BE2C (cell line): ENCODE data around the gene ACSL6.

Experiments used
- DNase-seq: peaks from one replicate; pipeline ENCODE4 v3.0.0-alpha.2; 2020
- H3K27me3 ChIP-seq: fragments of 250-450 bp; sonication (Bioruptor Pico); 2 replicates; pipeline ENCODE4 v1.5.1; 2020; ENCODE audit warnings: mild to moderate bottlenecking
- H3K36me3 ChIP-seq: fragments of 250-450 bp; sonication (Bioruptor Pico); 2 replicates; pipeline ENCODE4 v1.5.1; 2020; ENCODE audit warnings: mild to moderate bottlenecking
- H3K4me1 ChIP-seq: fragments of 250-450 bp; sonication (Bioruptor Pico); 2 replicates; pipeline ENCODE4 v1.5.1; 2020
- H3K4me3 ChIP-seq: 2 replicates; pipeline ENCODE4 v1.5.1; 2011; ENCODE audit warnings: low read depth, low read length
- H3K9me3 ChIP-seq: fragments of 250-450 bp; sonication (Bioruptor Pico); 2 replicates; pipeline ENCODE4 v1.5.1; 2020
- CTCF ChIP-seq: IDR thresholded peaks from 2 replicates; pipeline ENCODE4 v1.5.1; 2012; ENCODE audit warnings: mild to moderate bottlenecking, low read depth, low read length

The ACSL6 gene

GRCh38 chr5:132016721-132017250 is 5.3 kb upstream of the ACSL6 start:
- Histone ChIP-seq H3K4me3 (no peak overlapping the region), H3K36me3 (no peaks in the 10 kb centered on the region), H3K9me3 (no peaks in the 10 kb centered on the region), H3K4me1 (no peaks in the 10 kb centered on the region; the same call in 1 of the 2 replicates), H3K27me3 (0 out of 2 replicates have a peak, but pooled peaks cover 3% of the 10 kb centered on the region)
- no peak for DNase-seq
- TF ChIP-seq CTCF, result no peak

- H3K36me3 ChIP-seq, result no peaks in the 10 kb centered on the region
- no peak for DNase-seq
These were observed 2.3 kb upstream of the ACSL6 start for GRCh38 chr5:132013711-132014110.

GRCh38 chr5:132013006-132013689 is 1.7 kb upstream of the ACSL6 start:
- TF ChIP-seq CTCF, result no peak
- Histone ChIP-seq H3K4me1 (no peaks in the 10 kb centered on the region), H3K4me3 (no peak overlapping the region), H3K9me3 (no peaks in the 10 kb centered on the region), H3K27me3 (peaks cover 10% of the 10 kb centered on the region), H3K36me3 (no peaks in the 10 kb centered on the region)
- no peak for DNase-seq

More at GRCh38 chr5:132013711-132014110, 2.3 kb upstream of the ACSL6 start:
- Histone ChIP-seq H3K4me3 (no peak overlapping the region), H3K4me1 (no peaks in the 10 kb centered on the region), H3K27me3 (peaks cover 10% of the 10 kb centered on the region), H3K9me3 (no peaks in the 10 kb centered on the region)
- no peak for TF ChIP-seq CTCF

GRCh38 chr5:132012371-132013005 is 1.0 kb upstream of the ACSL6 start:
- Histone ChIP-seq H3K27me3 (peaks cover 10% of the 10 kb centered on the region), H3K4me3 (no peak overlapping the region; the same call in 1 of the 2 replicates), H3K36me3 (no peaks in the 10 kb centered on the region), H3K9me3 (no peaks in the 10 kb centered on the region), H3K4me1 (no peaks in the 10 kb centered on the region)
- no peak for TF ChIP-seq CTCF
- no peak for DNase-seq

GRCh38 chr5:132010989-132011621 is 353 bp downstream of the ACSL6 start:
- H3K9me3 ChIP-seq, result no peaks in the 10 kb centered on the region
- H3K4me1 ChIP-seq, result no peaks in the 10 kb centered on the region
- H3K27me3 ChIP-seq, result peaks cover 10% of the 10 kb centered on the region
- no peak for TF ChIP-seq CTCF
- no peaks in the 10 kb centered on the region for H3K36me3 ChIP-seq
- peak overlapping the region; percentile 63 for H3K4me3 ChIP-seq
- DNase-seq, result no peak
